ENCODE results near the gene DUSP18.
A peak's percentile ranks its signal among the peaks of the same experiment; 100 is the strongest.
"Not testable (repeated sequence)": the region's sequence is repeated elsewhere in the genome, so short reads cannot be mapped to it uniquely, and the experiment has no call there.

Gene DUSP18

DNA sequence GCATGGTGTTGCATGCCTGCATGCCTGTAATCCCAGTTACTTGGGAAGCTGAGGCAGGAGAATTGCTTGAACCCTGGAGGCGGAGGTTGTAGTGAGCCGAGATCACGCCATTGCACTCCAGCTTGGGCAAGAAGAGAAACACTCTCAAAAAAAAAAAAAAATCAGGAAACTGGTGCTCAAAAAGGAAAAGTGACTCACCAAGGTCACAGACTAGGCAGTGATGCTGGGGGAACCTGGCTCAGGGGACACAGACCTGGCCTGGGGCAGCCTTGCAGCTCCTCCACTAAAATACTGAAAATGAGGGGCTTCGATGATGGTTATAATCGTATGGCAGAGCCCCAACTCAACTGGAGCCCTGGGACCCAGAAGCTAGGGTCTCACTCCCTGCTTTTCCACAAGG, 40.2 kb downstream of the DUSP18 start:
- no peak for DNase-seq
- TF ChIP-seq, protein P1, sequence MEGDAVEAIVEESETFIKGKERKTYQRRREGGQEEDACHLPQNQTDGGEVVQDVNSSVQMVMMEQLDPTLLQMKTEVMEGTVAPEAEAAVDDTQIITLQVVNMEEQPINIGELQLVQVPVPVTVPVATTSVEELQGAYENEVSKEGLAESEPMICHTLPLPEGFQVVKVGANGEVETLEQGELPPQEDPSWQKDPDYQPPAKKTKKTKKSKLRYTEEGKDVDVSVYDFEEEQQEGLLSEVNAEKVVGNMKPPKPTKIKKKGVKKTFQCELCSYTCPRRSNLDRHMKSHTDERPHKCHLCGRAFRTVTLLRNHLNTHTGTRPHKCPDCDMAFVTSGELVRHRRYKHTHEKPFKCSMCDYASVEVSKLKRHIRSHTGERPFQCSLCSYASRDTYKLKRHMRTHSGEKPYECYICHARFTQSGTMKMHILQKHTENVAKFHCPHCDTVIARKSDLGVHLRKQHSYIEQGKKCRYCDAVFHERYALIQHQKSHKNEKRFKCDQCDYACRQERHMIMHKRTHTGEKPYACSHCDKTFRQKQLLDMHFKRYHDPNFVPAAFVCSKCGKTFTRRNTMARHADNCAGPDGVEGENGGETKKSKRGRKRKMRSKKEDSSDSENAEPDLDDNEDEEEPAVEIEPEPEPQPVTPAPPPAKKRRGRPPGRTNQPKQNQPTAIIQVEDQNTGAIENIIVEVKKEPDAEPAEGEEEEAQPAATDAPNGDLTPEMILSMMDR (IDR thresholded peaks at IDR 0.05): no peak
- no peaks in the 10 kb centered on the region for H3K4me1 ChIP-seq
- no peaks in the 10 kb centered on the region for H3K9me3 ChIP-seq
- H3K4me3 ChIP-seq: no peak overlapping the region
- intact Hi-C loops (cut with DNase I; ENCODE audit: low total_unique reads): no loop called here
- H3K36me3 ChIP-seq: peaks cover 0 to 5% (median 0%) of the 10 kb centered on the region in 3 donors
- H3K27me3 ChIP-seq: no peaks in the 10 kb centered on the region
- no peak overlapping the region for H3K27ac ChIP-seq

DNA sequence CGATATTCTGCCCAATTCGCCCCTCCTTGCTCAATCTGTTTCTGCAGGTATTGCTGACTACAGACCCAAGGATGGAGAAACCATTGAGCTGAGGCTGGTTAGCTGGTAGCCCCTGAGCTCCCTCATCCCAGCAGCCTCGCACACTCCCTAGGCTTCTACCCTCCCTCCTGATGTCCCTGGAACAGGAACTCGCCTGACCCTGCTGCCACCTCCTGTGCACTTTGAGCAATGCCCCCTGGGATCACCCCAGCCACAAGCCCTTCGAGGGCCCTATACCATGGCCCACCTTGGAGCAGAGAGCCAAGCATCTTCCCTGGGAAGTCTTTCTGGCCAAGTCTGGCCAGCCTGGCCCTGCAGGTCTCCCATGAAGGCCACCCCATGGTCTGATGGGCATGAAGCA, 41.3 kb downstream of the DUSP18 start:
- intact Hi-C loops (cut with DNase I; ENCODE audit: low total_unique reads): no loop called here
- DNase-seq: no peak

DNA sequence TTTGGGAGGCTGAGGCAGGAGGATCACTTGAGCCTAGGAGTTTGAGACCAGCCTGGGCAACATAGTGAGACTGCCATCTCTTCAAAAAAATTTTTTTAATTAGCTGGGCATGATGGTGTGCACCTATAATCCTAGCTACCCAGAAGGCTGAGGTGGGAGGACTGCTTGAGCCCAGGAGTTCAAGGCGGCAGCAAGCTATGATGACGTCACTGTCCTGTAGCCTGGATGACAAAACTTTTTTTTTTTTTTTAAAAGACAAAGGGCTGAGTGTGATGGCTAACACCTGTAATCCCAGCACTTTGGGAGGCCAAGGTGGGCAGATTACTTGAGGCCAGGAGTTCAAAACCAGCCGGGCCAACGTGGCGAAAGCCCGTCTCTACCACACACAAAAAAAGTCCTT, 47.8 kb downstream of the DUSP18 start:
- H3K9me3 ChIP-seq, H3K4me1 ChIP-seq, DNase-seq, H3K4me3 ChIP-seq, H3K27ac ChIP-seq, H3K27me3 ChIP-seq: not testable (repeated sequence)
- H3K36me3 ChIP-seq: peaks cover 0 to 64% (median 0%) of the 10 kb centered on the region in 3 donors
- intact Hi-C loops (cut with DNase I; ENCODE audit: low total_unique reads): loop anchor here (10.0 kb wide), 1 partner anchor 285 kb away; no protein-coding TSS in a partner anchor

More for the DNA sequence above, 41.3 kb downstream of the DUSP18 start:
- TF ChIP-seq, protein P1 (IDR thresholded peaks at IDR 0.05): no peak
- no peaks in the 10 kb centered on the region for H3K4me1 ChIP-seq
- H3K27ac ChIP-seq: no peak overlapping the region
- H3K27me3 ChIP-seq: no peaks in the 10 kb centered on the region
- no peaks in the 10 kb centered on the region for H3K9me3 ChIP-seq
- peaks cover 0 to 16% (median 0%) of the 10 kb centered on the region in 3 donors for H3K36me3 ChIP-seq
- H3K4me3 ChIP-seq: no peak overlapping the region

DNA sequence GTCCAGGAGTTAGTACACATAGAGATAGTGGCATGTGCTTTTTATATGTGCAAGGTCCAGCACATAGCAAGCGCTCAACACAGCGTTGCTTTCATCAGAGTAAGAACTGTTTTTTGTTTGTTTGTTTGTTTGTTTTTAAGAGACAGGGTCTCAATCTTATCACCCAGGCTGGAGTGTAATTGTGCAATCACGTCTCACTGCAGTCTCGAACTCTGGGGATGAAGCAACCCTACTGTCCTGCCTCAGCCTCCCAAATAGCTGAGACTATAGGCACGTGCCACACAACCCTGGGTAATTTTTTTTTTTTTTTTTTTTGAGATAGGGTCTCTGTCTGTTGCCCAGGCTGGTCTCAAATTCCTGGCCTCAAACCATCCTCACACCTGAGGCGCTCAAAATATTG, 49.9 kb downstream of the DUSP18 start:
- no peak overlapping the region for H3K27ac ChIP-seq
- H3K4me3 ChIP-seq: no peak overlapping the region
- intact Hi-C loops (cut with DNase I; ENCODE audit: low total_unique reads): loop anchor here (10.0 kb wide), 1 partner anchor 287 kb away; no protein-coding TSS in a partner anchor
- DNase-seq: no peak
- TF ChIP-seq, protein P1 (IDR thresholded peaks at IDR 0.05): no peak
- no peaks in the 10 kb centered on the region for H3K27me3 ChIP-seq
- no peaks in the 10 kb centered on the region for H3K4me1 ChIP-seq
- peaks cover 0 to 80% (median 0%) of the 10 kb centered on the region in 3 donors for H3K36me3 ChIP-seq
- no peaks in the 10 kb centered on the region for H3K9me3 ChIP-seq

DNA sequence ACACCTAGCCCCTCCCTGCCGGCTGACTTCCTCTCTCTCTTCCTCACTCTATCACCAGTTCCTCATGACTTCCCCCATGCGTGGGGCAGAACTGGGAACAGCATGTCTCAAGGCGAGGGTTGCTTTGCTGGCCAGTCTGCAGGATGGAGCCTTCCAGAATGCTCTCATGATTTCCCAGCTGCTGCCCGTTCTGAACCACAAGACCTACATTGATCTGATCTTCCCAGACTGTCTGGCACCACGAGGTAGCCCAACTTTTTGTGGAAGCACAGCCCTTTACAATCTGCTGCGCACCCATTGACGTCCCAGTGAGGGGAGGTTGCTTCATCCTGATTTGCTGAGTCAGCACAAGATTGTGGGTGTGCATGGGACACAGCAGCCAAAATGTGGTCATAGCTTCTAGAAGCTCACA, 52.1 kb downstream of the DUSP18 start:
- Histone ChIP-seq H3K27ac (no peak overlapping the region), H3K4me1 (no peaks in the 10 kb centered on the region), H3K27me3 (no peaks in the 10 kb centered on the region), H3K36me3 (peaks cover 0 to 78% (median 6%) of the 10 kb centered on the region in 3 donors), H3K9me3 (no peaks in the 10 kb centered on the region), H3K4me3 (no peak overlapping the region)
- intact Hi-C loops (cut with DNase I; ENCODE audit: low total_unique reads): loop anchor here (10.0 kb wide), 1 partner anchor 289 kb away; no protein-coding TSS in a partner anchor
- TF ChIP-seq, protein P1 (IDR thresholded peaks at IDR 0.05): no peak
- peak in 1 of 2 donors; percentile 45 for DNase-seq

DNA sequence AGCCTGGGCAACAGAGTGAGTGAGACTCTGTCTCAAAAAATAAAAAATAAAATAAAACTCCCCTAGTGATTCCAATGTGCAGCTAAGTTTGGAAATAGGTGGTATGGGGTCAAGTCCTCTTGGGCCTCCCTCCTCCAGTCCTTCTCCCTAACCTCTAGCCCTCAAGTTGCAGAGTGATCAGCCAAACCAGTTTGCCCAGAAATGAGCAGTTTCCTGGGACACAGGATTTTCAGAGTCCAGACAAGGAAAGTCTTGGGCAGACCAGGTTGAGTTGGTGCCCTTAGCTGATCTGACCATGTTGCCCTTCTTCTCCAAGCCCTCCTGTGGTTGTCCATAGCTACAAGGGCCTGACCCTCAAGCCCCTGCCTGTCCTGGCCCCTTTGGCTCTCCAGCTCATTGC, 52.8 kb downstream of the DUSP18 start:
- intact Hi-C loops (cut with DNase I; ENCODE audit: low total_unique reads): loop anchor here (10.0 kb wide), 1 partner anchor 290 kb away; no protein-coding TSS in a partner anchor
- no peak for DNase-seq
- Histone ChIP-seq H3K4me1 (no peaks in the 10 kb centered on the region), H3K36me3 (peaks cover 0 to 74% (median 6%) of the 10 kb centered on the region in 3 donors), H3K4me3 (no peak overlapping the region), H3K27me3 (no peaks in the 10 kb centered on the region), H3K9me3 (no peaks in the 10 kb centered on the region), H3K27ac (no peak overlapping the region)
- TF ChIP-seq, protein P1 (IDR thresholded peaks at IDR 0.05): no peak

All from tibial artery (tissue), 4 donors.